ENCODE results near the gene NLRP13.

- no peak for TF ChIP-seq POLR2A (IDR thresholded peaks at IDR 0.05)
- TF ChIP-seq CTCF (IDR thresholded peaks at IDR 0.05) = no peak
Observed at GRCh38 chr19:55882626-55883025, 49.5 kb downstream of the NLRP13 start.

Data from adrenal gland (tissue), 5 donors.